Lung microvascular endothelial cell (primary cell): Measurements from ENCODE around the gene FCRL1. TPM values are rescaled to one million over a fixed set of nuclear protein-coding genes. Genes with fewer than 3 reads are reported as not detected.

ENCODE experiments used
- DNase-seq, 2 donors: peaks; one replicate each; pipeline versions ENCODE4 v3.0.0 to v3.0.0-alpha.2; 2010; ENCODE audit warnings: low read depth in 2 of 2
- total RNA-seq: library from RNA; depleted of rRNA; stranded (reverse); fragments of >200 nt; gene quantifications from 2 replicates; pipeline ENCODE4 v1.2.1, GENCODE V29; 2014

The FCRL1 gene
- total RNA-seq, 1 donor from 2014 or later: not detected

- no peak for DNase-seq
These were observed 16.1 kb downstream of the FCRL1 start for GRCh38 chr1:157803851-157804250.

- DNase-seq: no peak
These were observed 19.9 kb downstream of the FCRL1 start for GRCh38 chr1:157799996-157800395.

GRCh38 chr1:157798211-157798610 is 21.7 kb downstream of the FCRL1 start:
- no peak for DNase-seq

GRCh38 chr1:157785248-157785647 is 34.7 kb downstream of the FCRL1 start:
- no peak for DNase-seq

- no peak for DNase-seq
These were observed 35.1 kb downstream of the FCRL1 start for GRCh38 chr1:157784801-157785200.

GRCh38 chr1:157782931-157783330 is 37.0 kb downstream of the FCRL1 start:
- DNase-seq: no peak

GRCh38 chr1:157781048-157781447 is 38.9 kb downstream of the FCRL1 start:
- no peak for DNase-seq

GRCh38 chr1:157776971-157777391 is 42.9 kb downstream of the FCRL1 start, which contains the start of gene FCRL2:
TSS of gene FCRL2 (minus strand) at chr1:157777132. CDS start at chr1:157777073, 59 bp downstream.
- no peak for DNase-seq

GRCh38 chr1:157775101-157775870 is 44.6 kb downstream of the FCRL1 start:
- DNase-seq: no peak

GRCh38 chr1:157774412-157774811 is 45.5 kb downstream of the FCRL1 start:
- DNase-seq: no peak

- no peak for DNase-seq
These were observed 46.2 kb downstream of the FCRL1 start for GRCh38 chr1:157773493-157774350.

- no peak for DNase-seq
These were observed 48.1 kb downstream of the FCRL1 start for GRCh38 chr1:157771661-157772425.

- peak in 1 of 2 donors; percentile 4 for DNase-seq
These were observed 49.4 kb downstream of the FCRL1 start for GRCh38 chr1:157770442-157771043.

- DNase-seq: no peak
These were observed 53.1 kb downstream of the FCRL1 start for GRCh38 chr1:157766792-157767191.

- no peak for DNase-seq
These were observed 61.9 kb downstream of the FCRL1 start for GRCh38 chr1:157758018-157758417.

- DNase-seq: no peak
These were observed 66.3 kb downstream of the FCRL1 start for GRCh38 chr1:157753611-157754010.

- DNase-seq: no peak
These were observed 68.6 kb downstream of the FCRL1 start for GRCh38 chr1:157751283-157751682.

- DNase-seq: no peak
These were observed 71.6 kb downstream of the FCRL1 start for GRCh38 chr1:157748262-157748817.
